Liver (tissue), 3 donors: ENCODE measurements around the gene PDZD8.

Source experiments
- CTCF ChIP-seq: fragments of 150-350 bp; IDR thresholded peaks from 2 replicates; pipeline ENCODE4 v1.5.1; 2017; ENCODE audit warnings: improper control_type of control experiment, low read depth, low read length; ENCODE audit not compliant: missing input control
- NR2F2 ChIP-seq: IDR thresholded peaks from 2 replicates; pipeline ENCODE4 v1.6.1; 2016; ENCODE audit warnings: antibody characterized with exemption
- RAD21 ChIP-seq, 2 donors: IDR thresholded peaks; 2 replicates each; pipeline ENCODE4 v1.6.1; 2016; ENCODE audit warnings: antibody characterized with exemption in 2 of 2, mild to moderate bottlenecking in 2 of 2
- REST ChIP-seq: IDR thresholded peaks from 2 replicates; pipeline ENCODE4 v1.6.1; 2016; ENCODE audit warnings: antibody characterized with exemption, mild to moderate bottlenecking
- SP1 ChIP-seq: IDR thresholded peaks from 2 replicates; pipeline ENCODE4 v1.6.1; 2018; ENCODE audit warnings: antibody characterized with exemption, mild to moderate bottlenecking
- YY1 ChIP-seq: IDR thresholded peaks from 2 replicates; pipeline ENCODE4 v1.6.1; 2016; ENCODE audit warnings: antibody characterized with exemption, mild to moderate bottlenecking
- donor health status: healthy.
- donor health status: healthy.

GRCh38 chr10:117417196-117417595, 42.0 kb upstream of the PDZD8 start:
- TF ChIP-seq CTCF, result no peak
- TF ChIP-seq NR2F2, result no peak
- no peak for TF ChIP-seq YY1
- TF ChIP-seq RAD21 (IDR thresholded peaks at IDR 0.05), result no peak
- TF ChIP-seq SP1, result no peak
- TF ChIP-seq REST, result no peak
